Activated naive CD8-positive, alpha-beta T cell treated with anti-CD3 and anti-CD28 coated beads for 36 hours (primary cell): ENCODE data around the gene ZNF646. TPM values are rescaled to one million over a fixed set of nuclear protein-coding genes. Genes with fewer than 3 reads are reported as not detected.
"Not testable (repeated sequence)": the region's sequence is repeated elsewhere in the genome, so short reads cannot be mapped to it uniquely, and the experiment has no call there.

Experiments
- DNase-seq: peaks from one replicate; pipeline ENCODE4 v3.0.0; 2021
- H3K27ac Mint-ChIP-seq: one replicate; pipeline ENCODE4 v1.8.0; 2022; ENCODE audit warnings: mild to moderate bottlenecking, moderate library complexity, mixed read lengths
- H3K27me3 Mint-ChIP-seq: one replicate; pipeline ENCODE4 v1.8.0; 2022; ENCODE audit warnings: mild to moderate bottlenecking, mixed read lengths
- H3K36me3 Mint-ChIP-seq: one replicate; pipeline ENCODE4 v1.8.0; 2021; ENCODE audit warnings: mild to moderate bottlenecking, mixed read lengths
- H3K4me1 Mint-ChIP-seq: one replicate; pipeline ENCODE4 v1.8.0; 2021; ENCODE audit warnings: mixed read lengths
- H3K4me3 Mint-ChIP-seq: one replicate; pipeline ENCODE4 v1.8.0; 2022; ENCODE audit warnings: mild to moderate bottlenecking, moderate library complexity, mixed read lengths
- H3K9me3 Mint-ChIP-seq: one replicate; pipeline ENCODE4 v1.8.0; 2022; ENCODE audit warnings: mixed read lengths
- total RNA-seq, 2 experiments: library from RNA; stranded (reverse); gene quantifications; one replicate each; pipeline ENCODE4 v1.2.3, GENCODE V29; 2021

ZNF646 gene
- total RNA-seq, 2 experiments from 2014 or later = 20.0 to 21.8 TPM

GRCh38 chr16:31085411-31085810 is 11.2 kb downstream of the ZNF646 start:
- Mint-ChIP-seq H3K36me3 (peaks cover 2% of the 10 kb centered on the region), H3K27me3 (no peaks in the 10 kb centered on the region), H3K27ac (peak overlapping the region; percentile 45), H3K4me3 (no peak overlapping the region), H3K4me1 (peaks cover 7% of the 10 kb centered on the region), H3K9me3 (no peaks in the 10 kb centered on the region)
- no peak for DNase-seq

GRCh38 chr16:31085873-31086628 is 11.8 kb downstream of the ZNF646 start:
- peaks cover 6% of the 10 kb centered on the region for H3K36me3 Mint-ChIP-seq
- no peak overlapping the region for H3K27ac Mint-ChIP-seq
- DNase-seq = no peak
- no peaks in the 10 kb centered on the region for H3K27me3 Mint-ChIP-seq
- H3K4me3 Mint-ChIP-seq = no peak overlapping the region
- H3K4me1 Mint-ChIP-seq = peaks cover 6% of the 10 kb centered on the region
- H3K9me3 Mint-ChIP-seq = no peaks in the 10 kb centered on the region

DNA sequence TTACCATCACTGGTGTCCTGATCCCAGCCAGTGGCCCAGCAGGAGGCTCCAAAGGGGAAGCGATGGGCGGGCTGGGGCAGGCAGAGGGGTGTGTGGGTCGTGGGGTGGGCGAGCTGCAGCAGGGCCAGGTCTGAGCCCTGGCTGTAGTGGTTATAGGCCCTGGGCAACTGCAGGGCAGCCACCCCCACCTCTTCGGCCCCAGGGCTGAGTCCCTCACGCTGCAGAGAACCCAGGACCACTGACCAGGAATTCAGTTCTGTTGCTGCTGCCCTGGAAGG is 12.3 kb downstream of the ZNF646 start:
- H3K27me3 Mint-ChIP-seq = no peaks in the 10 kb centered on the region
- H3K9me3 Mint-ChIP-seq = no peaks in the 10 kb centered on the region
- H3K27ac Mint-ChIP-seq = no peak overlapping the region
- peaks cover 6% of the 10 kb centered on the region for H3K4me1 Mint-ChIP-seq
- no peak for DNase-seq
- H3K36me3 Mint-ChIP-seq = peaks cover 6% of the 10 kb centered on the region
- no peak overlapping the region for H3K4me3 Mint-ChIP-seq

- H3K4me3 Mint-ChIP-seq = no peak overlapping the region
- DNase-seq = no peak
- no peak overlapping the region for H3K27ac Mint-ChIP-seq
These were observed 13.3 kb downstream of the ZNF646 start for GRCh38 chr16:31087481-31087880.

DNA sequence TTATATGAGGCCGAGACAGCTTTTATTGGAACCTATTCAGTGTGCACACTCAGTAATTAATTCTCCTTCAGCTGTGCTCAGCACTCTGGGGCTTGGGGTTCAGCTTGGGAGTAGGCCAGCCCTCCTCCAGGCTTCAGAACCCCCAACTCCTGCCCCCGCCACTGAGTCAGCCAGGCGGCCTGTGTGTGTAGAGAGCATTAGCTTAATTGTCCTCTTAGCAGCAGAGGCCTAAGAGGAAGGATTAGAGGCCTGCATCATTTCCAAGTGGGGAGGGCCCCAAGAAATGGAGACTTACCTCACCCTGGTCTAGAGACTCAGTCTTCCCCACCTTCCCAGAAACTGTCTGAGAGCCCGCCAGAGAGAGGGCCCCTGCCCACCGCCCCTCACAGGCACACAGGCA is 13.7 kb downstream of the ZNF646 start:
- H3K4me1 Mint-ChIP-seq = peaks cover 5% of the 10 kb centered on the region
- H3K27me3 Mint-ChIP-seq = no peaks in the 10 kb centered on the region
- no peak overlapping the region for H3K4me3 Mint-ChIP-seq
- no peak for DNase-seq
- peaks cover 6% of the 10 kb centered on the region for H3K36me3 Mint-ChIP-seq
- H3K27ac Mint-ChIP-seq = no peak overlapping the region
- H3K9me3 Mint-ChIP-seq = no peaks in the 10 kb centered on the region

More at GRCh38 chr16:31087481-31087880, 13.3 kb downstream of the ZNF646 start:
- Mint-ChIP-seq H3K36me3 (peaks cover 5% of the 10 kb centered on the region), H3K27me3 (no peaks in the 10 kb centered on the region), H3K4me1 (peaks cover 4% of the 10 kb centered on the region), H3K9me3 (no peaks in the 10 kb centered on the region)

DNA sequence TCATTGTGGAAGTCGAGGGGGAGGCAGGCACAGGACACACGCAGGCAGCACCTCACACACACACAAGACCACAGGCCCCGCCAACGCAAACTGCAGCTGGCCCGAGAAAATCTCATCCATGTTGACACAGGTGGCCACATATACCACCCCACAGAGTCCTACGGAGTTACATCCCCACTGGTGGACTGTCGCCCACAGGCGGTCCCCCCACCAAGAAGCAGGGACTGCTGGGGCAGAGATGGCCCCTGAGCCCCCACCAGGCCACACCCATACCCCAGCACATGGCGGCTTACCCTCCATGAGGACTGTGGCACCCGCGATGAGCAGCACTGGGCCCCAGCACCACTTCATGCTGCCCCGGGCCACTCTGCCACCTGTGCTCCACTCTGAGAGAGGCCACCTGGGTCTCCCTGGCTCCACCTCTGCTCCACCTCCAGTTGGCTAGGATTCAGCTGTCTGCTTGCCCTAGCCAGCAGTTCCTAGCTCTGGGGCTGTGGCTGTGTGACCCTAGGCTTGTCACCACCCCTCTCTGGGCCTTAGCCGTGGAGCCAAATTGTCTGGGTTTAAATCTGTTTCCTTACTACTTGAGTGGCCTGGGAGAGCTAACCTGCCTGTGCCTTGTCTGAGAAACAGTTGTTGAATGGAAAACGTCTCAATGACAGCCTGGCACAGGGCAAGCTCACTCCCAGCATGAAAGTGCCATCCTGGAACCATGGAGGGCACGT is 14.4 kb downstream of the ZNF646 start, which contains the start of gene PRSS53:
TSS of gene PRSS53 (minus strand) at position 485 of the 725 bp plus-strand sequence. CDS start at position 351, 134 bp downstream.
- H3K4me1 Mint-ChIP-seq = peaks cover 9% of the 10 kb centered on the region
- no peak for DNase-seq
- no peaks in the 10 kb centered on the region for H3K9me3 Mint-ChIP-seq
- H3K4me3 Mint-ChIP-seq = no peak within 1 kb of the TSS
- no peaks in the 10 kb centered on the region for H3K27me3 Mint-ChIP-seq
- peaks cover 6% of the 10 kb centered on the region for H3K36me3 Mint-ChIP-seq
- no peak within 1 kb of the TSS for H3K27ac Mint-ChIP-seq

GRCh38 chr16:31089199-31089598 is 15.0 kb downstream of the ZNF646 start:
- no peak for DNase-seq
- peaks cover 9% of the 10 kb centered on the region for H3K4me1 Mint-ChIP-seq
- H3K9me3 Mint-ChIP-seq = no peaks in the 10 kb centered on the region
- no peaks in the 10 kb centered on the region for H3K27me3 Mint-ChIP-seq
- no peak overlapping the region for H3K27ac Mint-ChIP-seq
- H3K36me3 Mint-ChIP-seq = peaks cover 11% of the 10 kb centered on the region
- no peak overlapping the region for H3K4me3 Mint-ChIP-seq

DNA sequence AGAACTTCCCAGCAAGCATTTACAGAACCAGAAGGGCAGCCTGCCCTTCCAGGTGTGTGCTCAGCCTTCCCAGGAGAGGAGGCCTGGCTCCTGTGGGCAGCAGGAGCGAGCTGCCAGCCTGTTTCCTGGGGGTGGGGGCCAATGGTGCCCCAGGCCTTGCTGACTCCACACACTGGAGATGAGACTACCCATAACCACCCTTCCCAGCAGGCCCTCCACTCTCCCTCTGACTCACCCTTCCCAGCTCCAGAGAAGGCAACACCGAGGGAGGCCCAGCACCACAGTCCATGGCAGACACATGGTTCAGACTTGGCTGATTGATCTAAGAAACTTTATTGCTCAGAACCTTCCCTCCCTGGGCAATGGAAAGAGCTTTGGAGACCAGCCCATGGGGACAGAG is 16.3 kb downstream of the ZNF646 start:
- Mint-ChIP-seq H3K27me3 (no peaks in the 10 kb centered on the region), H3K9me3 (no peaks in the 10 kb centered on the region), H3K36me3 (peaks cover 12% of the 10 kb centered on the region), H3K27ac (no peak overlapping the region), H3K4me3 (no peak overlapping the region), H3K4me1 (peaks cover 12% of the 10 kb centered on the region)
- no peak for DNase-seq

DNA sequence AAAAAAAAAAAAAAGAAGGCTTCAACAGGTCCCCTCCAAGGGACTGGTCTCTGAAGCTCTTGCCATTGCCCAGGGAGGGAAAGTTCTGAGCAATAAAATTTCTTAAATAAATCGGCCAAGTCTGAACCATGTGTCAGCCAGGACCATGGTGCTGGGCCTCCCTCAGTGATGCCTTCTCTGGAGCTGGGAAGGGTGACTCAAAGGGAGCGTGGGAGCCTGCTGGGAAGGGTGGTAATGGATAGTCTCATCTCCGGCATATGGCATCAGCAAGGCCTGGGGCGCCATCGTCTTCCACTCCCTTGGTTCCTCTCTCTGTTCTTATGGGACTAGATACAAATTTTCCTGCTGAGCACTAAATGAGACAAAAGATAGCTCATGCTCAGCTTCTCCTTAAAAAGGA is 18.1 kb downstream of the ZNF646 start:
- no peak overlapping the region for H3K27ac Mint-ChIP-seq
- H3K4me1 Mint-ChIP-seq = peaks cover 17% of the 10 kb centered on the region
- no peak overlapping the region for H3K4me3 Mint-ChIP-seq

DNA sequence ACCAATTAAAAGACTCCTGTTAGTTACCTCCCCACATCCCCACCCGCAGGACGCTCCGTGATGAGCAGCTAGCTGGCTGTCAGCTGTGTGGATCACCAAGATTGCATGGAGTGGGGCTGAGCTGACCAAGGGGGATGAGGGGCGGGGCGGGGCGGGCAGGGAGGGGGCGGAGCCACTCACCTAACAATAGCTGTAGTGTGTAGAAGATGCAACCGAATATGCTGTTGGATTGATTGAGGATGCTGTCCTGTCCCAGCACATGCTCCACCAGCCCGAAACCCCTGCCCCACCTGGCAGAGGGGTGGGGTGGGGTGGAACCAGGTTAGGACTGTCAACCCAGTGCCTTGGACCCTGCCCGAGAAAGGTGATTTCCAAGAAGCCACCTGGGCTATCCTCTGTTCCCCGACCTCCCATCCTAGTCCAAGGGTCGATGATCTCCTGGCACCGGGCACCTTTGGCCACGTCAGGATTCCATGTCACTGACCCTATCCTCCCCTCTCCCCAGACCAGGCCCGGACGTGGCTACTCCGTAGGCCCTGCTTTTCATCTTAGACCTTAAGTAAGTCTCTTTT is 19.0 kb downstream of the ZNF646 start:
- no peak for DNase-seq
- peaks cover 12% of the 10 kb centered on the region for H3K36me3 Mint-ChIP-seq
- H3K9me3 Mint-ChIP-seq = no peaks in the 10 kb centered on the region
- H3K27ac Mint-ChIP-seq = no peak overlapping the region
- peaks cover 17% of the 10 kb centered on the region for H3K4me1 Mint-ChIP-seq
- H3K27me3 Mint-ChIP-seq = no peaks in the 10 kb centered on the region
- H3K4me3 Mint-ChIP-seq = peak overlapping the region; percentile 100

More for the DNA sequence above, 18.1 kb downstream of the ZNF646 start:
- Mint-ChIP-seq H3K36me3 (peaks cover 12% of the 10 kb centered on the region), H3K27me3 (no peaks in the 10 kb centered on the region), H3K9me3 (no peaks in the 10 kb centered on the region)
- DNase-seq = no peak

- Mint-ChIP-seq H3K4me1 (peaks cover 17% of the 10 kb centered on the region), H3K27ac (peak overlapping the region; percentile 93), H3K4me3 (peak overlapping the region; percentile 100), H3K9me3 (no peaks in the 10 kb centered on the region), H3K27me3 (no peaks in the 10 kb centered on the region), H3K36me3 (peaks cover 12% of the 10 kb centered on the region)
- no peak for DNase-seq
These were observed 19.8 kb downstream of the ZNF646 start for GRCh38 chr16:31094088-31094423.

DNA sequence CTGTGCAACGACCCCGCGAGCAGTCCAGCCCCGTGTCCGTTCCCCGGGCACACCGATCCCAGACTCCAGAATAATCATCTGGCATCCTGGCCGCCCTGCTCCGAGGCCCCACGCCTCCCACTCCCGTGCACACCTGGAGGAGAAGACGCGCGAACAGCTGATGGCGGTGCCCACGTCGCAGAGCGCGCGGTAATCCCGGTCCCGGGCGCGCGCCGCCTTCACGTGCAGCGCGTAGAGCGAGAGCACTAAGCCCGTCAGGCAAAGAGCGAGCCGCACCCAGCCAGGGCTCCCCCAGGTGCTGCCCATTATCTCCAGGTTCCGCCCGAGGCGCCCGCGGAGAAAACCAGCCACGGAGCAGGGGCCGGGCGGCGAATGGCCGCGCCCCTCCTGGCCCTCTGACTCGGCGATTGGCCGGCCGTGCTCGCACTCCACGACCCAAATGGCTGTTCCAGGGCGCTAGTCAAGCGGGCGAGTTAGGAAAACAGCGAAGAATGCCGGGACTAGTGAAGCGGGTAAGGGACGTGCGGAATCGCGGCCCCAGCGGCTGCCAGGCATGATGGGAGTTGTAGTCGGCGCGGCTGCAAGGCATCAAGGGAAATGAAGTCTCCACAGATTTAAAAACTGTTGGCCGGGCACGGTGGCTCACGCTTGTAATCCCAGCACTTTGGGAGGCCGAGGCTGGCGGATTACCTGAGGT is 20.4 kb downstream of the ZNF646 start, which contains the start of gene VKORC1:
TSS of gene VKORC1 (minus strand) at position 374 of the 697 bp plus-strand sequence. CDS start at position 306, 68 bp downstream.
- H3K4me1 Mint-ChIP-seq = peaks cover 17% of the 10 kb centered on the region
- H3K27me3 Mint-ChIP-seq = no peaks in the 10 kb centered on the region
- peak; percentile 92 for DNase-seq
- no peaks in the 10 kb centered on the region for H3K9me3 Mint-ChIP-seq
- peak within 1 kb of the TSS; percentile 100 for H3K4me3 Mint-ChIP-seq
- H3K36me3 Mint-ChIP-seq = peaks cover 12% of the 10 kb centered on the region
- peak within 1 kb of the TSS; percentile 93 for H3K27ac Mint-ChIP-seq

- Mint-ChIP-seq H3K36me3 (no peaks in the 10 kb centered on the region), H3K27ac (no peak overlapping the region), H3K4me1 (peaks cover 8% of the 10 kb centered on the region), H3K27me3 (no peaks in the 10 kb centered on the region), H3K9me3 (no peaks in the 10 kb centered on the region), H3K4me3 (no peak overlapping the region)
- DNase-seq = no peak
These were observed 25.8 kb downstream of the ZNF646 start for GRCh38 chr16:31099860-31100638.

GRCh38 chr16:31100876-31101641 is 26.8 kb downstream of the ZNF646 start:
- H3K4me1 Mint-ChIP-seq, H3K9me3 Mint-ChIP-seq, H3K27ac Mint-ChIP-seq, H3K4me3 Mint-ChIP-seq, H3K27me3 Mint-ChIP-seq, DNase-seq, H3K36me3 Mint-ChIP-seq: not testable (repeated sequence)
